Myocyte (in vitro differentiated cells): ENCODE results near the gene CPNE9. TPM values are rescaled to one million over a fixed set of nuclear protein-coding genes. Genes with fewer than 3 reads are reported as not detected.

Source experiments
- DNase-seq: peaks from one replicate; pipeline ENCODE4 v3.0.0-alpha.2; 2012; ENCODE audit warnings: low read depth
- total RNA-seq: library from RNA; depleted of rRNA; stranded (reverse); fragments of >200 nt; gene quantifications from 2 replicates; pipeline ENCODE4 v1.2.3, GENCODE V29; 2014

The CPNE9 gene
- total RNA-seq, 1 donor from 2014 or later: not detected

- no peak for DNase-seq
These were observed 17.5 kb upstream of the CPNE9 start for GRCh38 chr3:9686050-9686550.

- DNase-seq: no peak
These were observed 16.9 kb upstream of the CPNE9 start for GRCh38 chr3:9686703-9687102.

- no peak for DNase-seq
These were observed 16.1 kb upstream of the CPNE9 start for GRCh38 chr3:9687514-9687913.

- no peak for DNase-seq
These were observed 14.7 kb upstream of the CPNE9 start for GRCh38 chr3:9688961-9689360.

GRCh38 chr3:9689757-9690156 lies 13.9 kb upstream of the CPNE9 start:
- DNase-seq: no peak

GRCh38 chr3:9690451-9691450 lies 12.9 kb upstream of the CPNE9 start:
- DNase-seq: peak; percentile 58

GRCh38 chr3:9691636-9692035 lies 12.0 kb upstream of the CPNE9 start:
- no peak for DNase-seq

GRCh38 chr3:9692416-9692815 lies 11.2 kb upstream of the CPNE9 start:
- no peak for DNase-seq

- peak; percentile 84 for DNase-seq
These were observed 8.3 kb upstream of the CPNE9 start for GRCh38 chr3:9695345-9695744.

- no peak for DNase-seq
These were observed 7.9 kb upstream of the CPNE9 start for GRCh38 chr3:9695746-9696145.

- no peak for DNase-seq
These were observed 7.0 kb upstream of the CPNE9 start for GRCh38 chr3:9696480-9697220.

GRCh38 chr3:9697892-9698291 lies 5.7 kb upstream of the CPNE9 start:
- DNase-seq: no peak

GRCh38 chr3:9698293-9698692 lies 5.3 kb upstream of the CPNE9 start:
- no peak for DNase-seq

- DNase-seq: no peak
These were observed 3.1 kb upstream of the CPNE9 start for GRCh38 chr3:9700536-9700935.

GRCh38 chr3:9701006-9701405 lies 2.6 kb upstream of the CPNE9 start:
- DNase-seq: no peak

GRCh38 chr3:9701711-9702110 lies 1.9 kb upstream of the CPNE9 start:
- DNase-seq: no peak

GRCh38 chr3:9703240-9703639 lies 393 bp upstream of the CPNE9 start:
- DNase-seq: no peak

- peak; percentile 40 for DNase-seq
These were observed 1.0 kb downstream of the CPNE9 start for GRCh38 chr3:9704347-9705322.

GRCh38 chr3:9710174-9710739 lies 6.6 kb downstream of the CPNE9 start:
- DNase-seq: no peak

GRCh38 chr3:9712415-9712814 lies 8.8 kb downstream of the CPNE9 start:
- no peak for DNase-seq

GRCh38 chr3:9713142-9713541 lies 9.5 kb downstream of the CPNE9 start:
- DNase-seq: no peak
